Stimulated activated effector memory CD8-positive, alpha-beta T cell treated with anti-CD3 and anti-CD28 coated beads, Interleukin-12 subunit alpha, Interleukin-12 subunit beta, amount 100 ng/mL, for 72 hours (primary cell): ENCODE results near the gene KLHL29.
A peak's percentile ranks its signal among the peaks of the same experiment; 100 is the strongest.

Experiments used
- ATAC-seq: fragments of 150-1000 bp; cut with Tn5 transposase; 2 replicates; pipeline ENCODE4 v1.10.0; 2021
- DNase-seq, 2 donors: peaks; one replicate each; pipeline ENCODE4 v3.0.0; 2021 to 2022; ENCODE audit warnings: low spot score in 2 of 2
- H3K27ac Mint-ChIP-seq: one replicate; pipeline ENCODE4 v1.8.0; 2022; ENCODE audit warnings: mild to moderate bottlenecking, mixed read lengths
- H3K36me3 Mint-ChIP-seq: one replicate; pipeline ENCODE4 v1.8.0; 2022; ENCODE audit warnings: mild to moderate bottlenecking, mixed read lengths
- H3K4me1 Mint-ChIP-seq: one replicate; pipeline ENCODE4 v1.8.0; 2022; ENCODE audit warnings: mixed read lengths
- H3K4me3 Mint-ChIP-seq: one replicate; pipeline ENCODE4 v1.8.0; 2022; ENCODE audit warnings: mild to moderate bottlenecking, mixed read lengths
- H3K9me3 Mint-ChIP-seq: one replicate; pipeline ENCODE4 v1.8.0; 2022; ENCODE audit warnings: mixed read lengths

Gene KLHL29

GRCh38 chr2:23618794-23619530 lies 234.0 kb downstream of the KLHL29 start:
- H3K36me3 Mint-ChIP-seq = no peaks in the 10 kb centered on the region
- H3K9me3 Mint-ChIP-seq = no peaks in the 10 kb centered on the region
- H3K4me3 Mint-ChIP-seq = no peak overlapping the region
- DNase-seq (no peak), ATAC-seq (no peak)
- H3K4me1 Mint-ChIP-seq = peaks cover 10% of the 10 kb centered on the region
- H3K27ac Mint-ChIP-seq = no peak overlapping the region

GRCh38 chr2:23619941-23620340 lies 235.0 kb downstream of the KLHL29 start:
- Mint-ChIP-seq H3K36me3 (no peaks in the 10 kb centered on the region), H3K4me1 (peaks cover under 1% of the 10 kb centered on the region), H3K27ac (no peak overlapping the region), H3K9me3 (peaks cover 5% of the 10 kb centered on the region), H3K4me3 (no peak overlapping the region)
- no peak for ATAC-seq
- no peak for DNase-seq

GRCh38 chr2:23620841-23621341 lies 235.9 kb downstream of the KLHL29 start:
- H3K36me3 Mint-ChIP-seq = no peaks in the 10 kb centered on the region

GRCh38 chr2:23621616-23622015 lies 236.6 kb downstream of the KLHL29 start:
- Mint-ChIP-seq H3K27ac (no peak overlapping the region), H3K4me1 (no peaks in the 10 kb centered on the region), H3K4me3 (no peak overlapping the region), H3K9me3 (peaks cover 5% of the 10 kb centered on the region), H3K36me3 (no peaks in the 10 kb centered on the region)
- ATAC-seq = no peak
- DNase-seq = no peak

More at GRCh38 chr2:23620841-23621341, 235.9 kb downstream of the KLHL29 start:
- Mint-ChIP-seq H3K4me1 (no peaks in the 10 kb centered on the region), H3K4me3 (no peak overlapping the region), H3K27ac (no peak overlapping the region), H3K9me3 (peaks cover 5% of the 10 kb centered on the region)
- DNase-seq (no peak), ATAC-seq (no peak)

- no peak overlapping the region for H3K4me3 Mint-ChIP-seq
- H3K27ac Mint-ChIP-seq = no peak overlapping the region
- no peaks in the 10 kb centered on the region for H3K4me1 Mint-ChIP-seq
- H3K9me3 Mint-ChIP-seq = peaks cover 5% of the 10 kb centered on the region
- no peaks in the 10 kb centered on the region for H3K36me3 Mint-ChIP-seq
- DNase-seq (no peak), ATAC-seq (no peak)
Measured at GRCh38 chr2:23622466-23622865, 237.5 kb downstream of the KLHL29 start.

GRCh38 chr2:23622966-23623675 lies 238.1 kb downstream of the KLHL29 start:
- no peak overlapping the region for H3K27ac Mint-ChIP-seq
- no peak for DNase-seq

GRCh38 chr2:23624378-23624777 lies 239.4 kb downstream of the KLHL29 start:
- DNase-seq (peak in 1 of 2 donors; percentile 67), ATAC-seq (no peak)
- Mint-ChIP-seq H3K27ac (no peak overlapping the region), H3K4me3 (no peak overlapping the region), H3K9me3 (peaks cover 5% of the 10 kb centered on the region), H3K4me1 (no peaks in the 10 kb centered on the region), H3K36me3 (no peaks in the 10 kb centered on the region)

More at GRCh38 chr2:23622966-23623675, 238.1 kb downstream of the KLHL29 start:
- ATAC-seq = peak; percentile 3
- no peak overlapping the region for H3K4me3 Mint-ChIP-seq
- no peaks in the 10 kb centered on the region for H3K4me1 Mint-ChIP-seq
- no peaks in the 10 kb centered on the region for H3K36me3 Mint-ChIP-seq
- peaks cover 5% of the 10 kb centered on the region for H3K9me3 Mint-ChIP-seq

GRCh38 chr2:23624915-23625314 lies 239.9 kb downstream of the KLHL29 start:
- Mint-ChIP-seq H3K36me3 (no peaks in the 10 kb centered on the region), H3K9me3 (peaks cover 5% of the 10 kb centered on the region), H3K27ac (no peak overlapping the region), H3K4me1 (no peaks in the 10 kb centered on the region), H3K4me3 (no peak overlapping the region)
- ATAC-seq (no peak), DNase-seq (no peak)

GRCh38 chr2:23625726-23626125 lies 240.7 kb downstream of the KLHL29 start:
- peaks cover 5% of the 10 kb centered on the region for H3K9me3 Mint-ChIP-seq
- no peak overlapping the region for H3K27ac Mint-ChIP-seq
- no peak for ATAC-seq
- no peak for DNase-seq
- no peaks in the 10 kb centered on the region for H3K36me3 Mint-ChIP-seq
- no peak overlapping the region for H3K4me3 Mint-ChIP-seq
- no peaks in the 10 kb centered on the region for H3K4me1 Mint-ChIP-seq

GRCh38 chr2:23626701-23627230 lies 241.8 kb downstream of the KLHL29 start:
- Mint-ChIP-seq H3K36me3 (no peaks in the 10 kb centered on the region), H3K27ac (no peak overlapping the region), H3K4me3 (no peak overlapping the region), H3K4me1 (no peaks in the 10 kb centered on the region), H3K9me3 (peaks cover 5% of the 10 kb centered on the region)
- DNase-seq (no peak), ATAC-seq (no peak)

GRCh38 chr2:23627236-23628009 lies 242.4 kb downstream of the KLHL29 start:
- DNase-seq = no peak
- Mint-ChIP-seq H3K4me3 (no peak overlapping the region), H3K27ac (no peak overlapping the region), H3K9me3 (peaks cover 5% of the 10 kb centered on the region), H3K36me3 (no peaks in the 10 kb centered on the region), H3K4me1 (no peaks in the 10 kb centered on the region)
- ATAC-seq = no peak

GRCh38 chr2:23628926-23629771 lies 244.2 kb downstream of the KLHL29 start:
- ATAC-seq = no peak
- no peak for DNase-seq
- peaks cover 5% of the 10 kb centered on the region for H3K9me3 Mint-ChIP-seq
- H3K4me3 Mint-ChIP-seq = no peak overlapping the region
- no peaks in the 10 kb centered on the region for H3K36me3 Mint-ChIP-seq
- H3K27ac Mint-ChIP-seq = no peak overlapping the region
- no peaks in the 10 kb centered on the region for H3K4me1 Mint-ChIP-seq

GRCh38 chr2:23629772-23630480 lies 244.9 kb downstream of the KLHL29 start:
- H3K27ac Mint-ChIP-seq = no peak overlapping the region
- no peak overlapping the region for H3K4me3 Mint-ChIP-seq
- H3K9me3 Mint-ChIP-seq = no peaks in the 10 kb centered on the region
- H3K36me3 Mint-ChIP-seq = no peaks in the 10 kb centered on the region
- no peaks in the 10 kb centered on the region for H3K4me1 Mint-ChIP-seq
- DNase-seq (no peak), ATAC-seq (no peak)

- H3K27ac Mint-ChIP-seq = no peak overlapping the region
- no peak overlapping the region for H3K4me3 Mint-ChIP-seq
- ATAC-seq (no peak), DNase-seq (no peak)
- H3K4me1 Mint-ChIP-seq = no peaks in the 10 kb centered on the region
- H3K36me3 Mint-ChIP-seq = no peaks in the 10 kb centered on the region
- H3K9me3 Mint-ChIP-seq = no peaks in the 10 kb centered on the region
Measured at GRCh38 chr2:23630961-23631360, 246.0 kb downstream of the KLHL29 start.
